Cardiac fibroblast (primary cell): ENCODE measurements around the gene CHTOP.
A peak's percentile ranks its signal among the peaks of the same experiment; 100 is the strongest.

Source experiments
- DNase-seq, 2 donors: peaks; one replicate each; pipeline versions ENCODE4 v3.0.0 to v3.0.0-alpha.2; 2010; ENCODE audit warnings: low read depth in 2 of 2
- H3K4me3 ChIP-seq, 2 donors: replicated peaks in 1 of 2; 1 replicate in 1 of 2; 2 replicates in 1 of 2; pipeline ENCODE4 v1.5.1; 2011; ENCODE audit warnings: low read depth in 2 of 2, low read length in 2 of 2, mild to moderate bottlenecking in 2 of 2, moderate library complexity in 1 of 2
- CTCF ChIP-seq: IDR thresholded peaks from one replicate; pipeline ENCODE4 v1.5.1; 2011; ENCODE audit warnings: low read depth, mild to moderate bottlenecking, low read length, inconsistent platforms

The CHTOP gene

DNA sequence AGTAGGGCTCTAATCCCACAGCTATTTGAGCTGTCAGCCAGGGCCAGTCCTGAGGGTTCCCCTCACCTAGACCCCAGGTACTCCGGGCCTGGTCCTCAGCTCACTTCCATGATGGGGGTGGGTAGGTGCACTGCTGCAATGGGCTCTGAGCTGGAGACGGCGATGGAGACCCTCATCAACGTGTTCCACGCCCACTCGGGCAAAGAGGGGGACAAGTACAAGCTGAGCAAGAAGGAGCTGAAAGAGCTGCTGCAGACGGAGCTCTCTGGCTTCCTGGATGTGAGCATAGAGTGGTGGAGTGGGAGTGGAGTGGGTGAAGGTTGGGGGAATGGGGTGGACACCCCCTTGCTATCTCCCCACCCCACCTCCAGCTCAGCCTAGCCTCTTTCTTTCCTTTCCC is 3.5 kb upstream of the CHTOP start:
- no peak for TF ChIP-seq CTCF
- no peak overlapping the region for H3K4me3 ChIP-seq
- DNase-seq: no peak

DNA sequence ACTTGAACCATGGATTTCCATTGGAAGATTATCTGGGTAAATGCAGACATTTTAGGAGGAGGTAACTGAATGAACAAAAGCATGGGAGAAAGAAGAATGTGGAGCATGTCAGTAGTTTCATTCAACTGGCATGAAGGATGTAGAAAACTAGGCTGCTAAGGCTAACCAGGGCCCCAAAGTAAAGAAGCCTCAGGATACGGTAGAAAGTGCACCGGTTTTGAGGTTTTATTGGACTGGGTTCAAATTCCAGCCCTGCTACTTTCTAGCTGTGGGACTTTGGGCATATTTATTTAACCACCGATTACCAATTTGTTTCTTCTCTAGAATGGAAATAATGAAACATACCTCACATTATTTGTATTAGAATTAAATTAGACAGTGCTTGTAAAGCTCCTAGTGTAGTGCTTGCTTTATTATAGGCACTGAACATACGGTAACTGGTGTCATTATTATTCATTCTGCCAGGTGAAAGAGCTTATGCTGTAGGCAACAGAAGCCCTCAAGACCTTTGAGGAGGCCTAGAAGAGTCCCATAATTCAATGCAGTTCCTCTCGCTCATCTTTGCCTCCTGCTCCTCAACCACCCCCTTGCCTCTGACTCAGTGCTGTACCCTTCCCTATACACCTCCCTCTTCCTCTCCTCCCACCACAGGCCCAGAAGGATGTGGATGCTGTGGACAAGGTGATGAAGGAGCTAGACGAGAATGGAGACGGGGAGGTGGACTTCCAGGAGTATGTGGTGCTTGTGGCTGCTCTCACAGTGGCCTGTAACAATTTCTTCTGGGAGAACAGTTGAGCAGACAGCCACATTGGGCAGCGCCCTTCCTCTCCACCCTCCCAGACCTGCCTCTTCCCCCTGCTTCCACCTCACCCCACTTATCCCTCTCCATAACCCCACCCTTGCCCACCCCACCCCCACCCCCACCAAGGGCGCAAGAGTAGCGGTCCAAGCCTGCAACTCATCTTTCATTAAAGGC is 2.5 kb upstream of the CHTOP start:
- no peak overlapping the region for H3K4me3 ChIP-seq
- TF ChIP-seq CTCF: no peak
- no peak for DNase-seq

- peak overlapping the region; percentile 1 to 100 for H3K4me3 ChIP-seq
- DNase-seq: no peak
- TF ChIP-seq CTCF: no peak
These were observed 609 bp upstream of the CHTOP start for GRCh38 chr1:153633161-153633753.

DNA sequence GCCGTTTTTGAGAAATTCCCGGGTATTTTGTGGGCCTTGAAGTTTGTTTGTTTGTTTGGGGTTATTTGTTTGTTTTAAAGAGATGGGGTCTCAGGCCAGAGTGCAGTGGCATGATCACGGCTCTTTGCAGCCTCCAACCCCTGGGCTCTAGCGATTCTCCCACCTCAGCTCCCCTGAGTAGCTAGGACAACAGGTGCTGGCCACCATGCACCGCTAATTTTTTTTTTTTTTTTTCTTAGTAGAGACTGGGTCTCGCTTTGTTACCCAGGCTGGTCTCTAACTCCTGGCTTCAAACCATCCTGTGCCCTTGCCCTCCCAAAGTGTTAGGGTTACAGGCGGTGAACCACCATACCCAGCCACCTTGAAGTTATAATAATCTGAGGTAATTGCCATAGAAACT is 2.0 kb downstream of the CHTOP start:
- TF ChIP-seq CTCF: no peak
- no peak for DNase-seq
- H3K4me3 ChIP-seq: no peak overlapping the region

- H3K4me3 ChIP-seq: no peak overlapping the region
- DNase-seq: no peak
- no peak for TF ChIP-seq CTCF
These were observed 2.4 kb downstream of the CHTOP start for GRCh38 chr1:153636312-153636711.

DNA sequence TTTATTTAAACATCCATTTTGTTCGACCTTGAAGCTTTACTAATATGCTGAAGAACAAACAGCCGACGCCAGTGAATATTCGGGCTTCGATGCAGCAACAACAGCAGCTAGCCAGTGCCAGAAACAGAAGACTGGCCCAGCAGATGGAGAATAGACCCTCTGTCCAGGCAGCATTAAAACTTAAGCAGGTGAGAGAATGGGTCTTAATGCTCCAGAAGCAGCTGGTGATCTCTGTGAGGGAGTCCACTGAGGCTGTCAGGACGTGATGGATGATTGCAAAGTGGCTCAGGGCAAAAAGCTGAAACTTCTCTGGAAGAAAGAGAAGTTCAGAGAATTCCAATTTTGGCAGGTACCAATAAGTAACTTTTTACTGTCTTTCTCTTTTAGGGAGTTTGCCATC is 4.4 kb downstream of the CHTOP start:
- H3K4me3 ChIP-seq: no peak overlapping the region
- DNase-seq: no peak
- no peak for TF ChIP-seq CTCF
